Measurements from ENCODE around the gene TMPRSS11A. TPM values are rescaled to one million over a fixed set of nuclear protein-coding genes. Genes with fewer than 3 reads are reported as not detected.

TMPRSS11A gene
- total RNA-seq, 4 donors from 2014 or later, result not detected

DNA sequence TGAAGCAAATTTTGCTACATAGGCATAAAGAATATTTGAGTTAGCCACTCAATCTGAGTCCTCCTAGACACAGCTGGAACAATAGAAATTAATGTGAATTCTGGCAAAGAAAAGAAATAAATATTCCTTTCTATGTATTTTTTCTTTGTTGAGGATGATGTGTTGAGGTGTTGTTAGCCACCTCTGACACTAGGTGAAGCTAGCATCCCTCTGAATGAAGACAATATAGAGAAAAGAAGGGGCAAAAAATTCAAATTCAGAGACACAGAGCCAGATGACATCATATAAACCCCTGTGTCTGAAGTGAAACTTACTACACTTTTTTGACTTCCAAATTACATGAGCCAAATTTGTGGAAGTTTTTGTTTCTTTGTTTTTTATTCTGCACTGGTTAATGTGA lies 44.9 kb downstream of the TMPRSS11A start:
- Histone ChIP-seq H3K4me1 (no peaks in the 10 kb centered on the region), H3K27ac (no peak overlapping the region), H3K4me3 (no peak overlapping the region), H3K27me3 (no peaks in the 10 kb centered on the region), H3K9me3 (no peaks in the 10 kb centered on the region), H3K36me3 (no peaks in the 10 kb centered on the region)
- TF ChIP-seq EP300 (IDR thresholded peaks at IDR 0.05) (no peak), POLR2A (IDR thresholded peaks at IDR 0.05) (no peak)
- TF ChIP-seq, protein P1, sequence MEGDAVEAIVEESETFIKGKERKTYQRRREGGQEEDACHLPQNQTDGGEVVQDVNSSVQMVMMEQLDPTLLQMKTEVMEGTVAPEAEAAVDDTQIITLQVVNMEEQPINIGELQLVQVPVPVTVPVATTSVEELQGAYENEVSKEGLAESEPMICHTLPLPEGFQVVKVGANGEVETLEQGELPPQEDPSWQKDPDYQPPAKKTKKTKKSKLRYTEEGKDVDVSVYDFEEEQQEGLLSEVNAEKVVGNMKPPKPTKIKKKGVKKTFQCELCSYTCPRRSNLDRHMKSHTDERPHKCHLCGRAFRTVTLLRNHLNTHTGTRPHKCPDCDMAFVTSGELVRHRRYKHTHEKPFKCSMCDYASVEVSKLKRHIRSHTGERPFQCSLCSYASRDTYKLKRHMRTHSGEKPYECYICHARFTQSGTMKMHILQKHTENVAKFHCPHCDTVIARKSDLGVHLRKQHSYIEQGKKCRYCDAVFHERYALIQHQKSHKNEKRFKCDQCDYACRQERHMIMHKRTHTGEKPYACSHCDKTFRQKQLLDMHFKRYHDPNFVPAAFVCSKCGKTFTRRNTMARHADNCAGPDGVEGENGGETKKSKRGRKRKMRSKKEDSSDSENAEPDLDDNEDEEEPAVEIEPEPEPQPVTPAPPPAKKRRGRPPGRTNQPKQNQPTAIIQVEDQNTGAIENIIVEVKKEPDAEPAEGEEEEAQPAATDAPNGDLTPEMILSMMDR (IDR thresholded peaks at IDR 0.05), result no peak
- no peak for DNase-seq (ENCODE audit: low spot score in 2 of 2)

DNA sequence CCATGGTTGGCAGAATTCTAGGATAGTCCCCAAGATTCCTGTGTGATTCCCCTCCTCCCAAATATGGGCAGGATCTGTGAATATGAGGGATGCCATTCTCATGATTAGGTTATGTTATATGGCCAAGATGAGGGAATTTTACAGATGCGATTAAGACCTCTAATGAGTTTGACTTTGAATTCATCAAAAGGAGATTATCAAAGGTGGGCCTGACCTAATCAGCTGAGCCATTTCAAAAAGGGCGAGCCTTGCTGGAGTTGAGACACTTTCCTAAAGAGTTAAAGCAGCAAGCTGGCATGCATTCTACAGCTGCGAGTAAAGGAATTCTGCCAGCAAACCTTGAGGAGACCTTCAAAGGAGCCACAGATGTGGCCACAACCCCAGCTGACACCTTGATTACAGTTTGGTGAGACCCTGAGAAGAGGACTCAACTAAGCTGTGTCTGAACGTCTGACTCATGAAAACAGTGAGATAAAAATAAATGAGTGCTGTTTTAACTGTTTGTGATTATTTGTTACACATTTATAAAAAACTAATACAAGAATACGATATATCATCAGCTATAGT lies 47.8 kb downstream of the TMPRSS11A start:
- TF ChIP-seq POLR2A (IDR thresholded peaks at IDR 0.05) (no peak), EP300 (IDR thresholded peaks at IDR 0.05) (no peak)
- TF ChIP-seq, protein P1 (IDR thresholded peaks at IDR 0.05), result no peak
- Histone ChIP-seq H3K27ac (no peak overlapping the region), H3K36me3 (no peaks in the 10 kb centered on the region), H3K4me3 (no peak overlapping the region), H3K4me1 (no peaks in the 10 kb centered on the region), H3K9me3 (no peaks in the 10 kb centered on the region), H3K27me3 (no peaks in the 10 kb centered on the region)
- WGBS, 2 donors, result 76 to 82% methylated on average over 5 of the region's 5 CpGs
- no peak for DNase-seq (ENCODE audit: low spot score in 2 of 2)

- no peak for TF ChIP-seq EP300 (IDR thresholded peaks at IDR 0.05)
- TF ChIP-seq, protein P1 (IDR thresholded peaks at IDR 0.05), result no peak
- no peak for TF ChIP-seq POLR2A (IDR thresholded peaks at IDR 0.05)
- no peaks in the 10 kb centered on the region for H3K4me1 ChIP-seq
- H3K4me3 ChIP-seq, result no peak overlapping the region
- no peak overlapping the region for H3K27ac ChIP-seq
- H3K27me3 ChIP-seq, result no peaks in the 10 kb centered on the region
- H3K9me3 ChIP-seq, result no peaks in the 10 kb centered on the region
- no peaks in the 10 kb centered on the region for H3K36me3 ChIP-seq
- WGBS, 2 donors, result 90 to 92% methylated on average over 2 of the region's 2 CpGs
- no peak for DNase-seq (ENCODE audit: low spot score in 2 of 2)
Measured at GRCh38 chr4:67912080-67912479, 51.2 kb downstream of the TMPRSS11A start.

DNA sequence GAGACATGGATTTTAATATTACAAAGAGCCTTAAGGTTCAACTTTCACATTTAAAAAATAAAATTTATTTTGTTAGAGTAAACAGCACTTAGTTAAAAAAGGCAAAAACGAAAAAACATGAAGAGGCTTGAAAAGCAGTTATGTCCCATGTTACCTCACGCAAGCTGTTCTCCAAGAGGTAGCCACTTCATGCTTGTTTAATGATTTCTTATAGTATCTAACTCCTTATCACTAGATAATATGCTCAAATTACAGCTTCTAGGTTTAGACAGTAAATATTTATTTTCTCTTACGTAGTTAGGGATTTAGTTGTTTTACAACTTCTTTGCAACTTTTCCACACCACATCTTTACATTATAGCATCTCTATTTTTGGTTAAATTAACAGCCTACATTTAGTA lies 51.7 kb downstream of the TMPRSS11A start:
- Histone ChIP-seq H3K27ac (no peak overlapping the region), H3K36me3 (no peaks in the 10 kb centered on the region), H3K9me3 (no peaks in the 10 kb centered on the region), H3K27me3 (no peaks in the 10 kb centered on the region), H3K4me1 (no peaks in the 10 kb centered on the region), H3K4me3 (no peak overlapping the region)
- 77 to 81% methylated on average over 3 of the region's 3 CpGs for WGBS, 2 donors
- TF ChIP-seq POLR2A (IDR thresholded peaks at IDR 0.05) (no peak), EP300 (IDR thresholded peaks at IDR 0.05) (no peak)
- TF ChIP-seq, protein P1 (IDR thresholded peaks at IDR 0.05), result no peak
- DNase-seq (ENCODE audit: low spot score in 2 of 2), result no peak

DNA sequence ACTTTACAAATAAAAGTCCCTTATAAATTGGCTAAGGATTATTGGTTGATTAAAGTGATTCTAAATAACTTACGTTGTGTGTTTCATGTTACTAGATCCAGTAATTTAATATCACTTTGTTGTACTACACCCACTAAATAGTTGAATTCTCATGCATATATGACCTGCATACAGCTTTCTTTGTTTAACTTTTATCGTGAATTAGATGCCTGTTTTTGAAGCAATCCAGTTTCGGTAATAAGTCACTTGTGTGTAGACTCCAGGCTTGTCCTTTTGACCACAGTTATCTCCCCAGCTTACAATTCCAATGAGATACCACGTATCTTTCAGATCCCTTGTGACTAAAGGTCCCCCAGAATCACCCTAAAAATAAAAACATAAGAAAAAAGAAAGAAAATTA lies 52.2 kb downstream of the TMPRSS11A start:
- 26 to 49% methylated on average over 4 of the region's 4 CpGs for WGBS, 2 donors
- DNase-seq (ENCODE audit: low spot score in 2 of 2), result no peak
- no peak overlapping the region for H3K27ac ChIP-seq
- TF ChIP-seq EP300 (IDR thresholded peaks at IDR 0.05), result no peak
- TF ChIP-seq, protein P1 (IDR thresholded peaks at IDR 0.05), result no peak
- no peak for TF ChIP-seq POLR2A (IDR thresholded peaks at IDR 0.05)
- H3K27me3 ChIP-seq, result no peaks in the 10 kb centered on the region
- no peaks in the 10 kb centered on the region for H3K36me3 ChIP-seq
- no peak overlapping the region for H3K4me3 ChIP-seq
- H3K4me1 ChIP-seq, result no peaks in the 10 kb centered on the region
- peaks cover 0 to 3% (median under 1%) of the 10 kb centered on the region in 4 donors for H3K9me3 ChIP-seq
